H1 (cell line): ENCODE measurements around the gene CTNNA3. TPM values are rescaled to one million over a fixed set of nuclear protein-coding genes. Genes with fewer than 3 reads are reported as not detected.

Experiments
- CTCF ChIA-PET: fragments of 300-600 bp; sonication (Branson Sonifier 250); formaldehyde crosslinking; loops from one replicate; lab custom pipeline; 2021; ENCODE audit not compliant: partially characterized antibody; lab: Charles Lee
- POLR2A ChIA-PET: fragments of 300-600 bp; sonication (Branson Sonifier 250); formaldehyde crosslinking; loops from one replicate; lab custom pipeline; 2021; ENCODE audit warnings: inconsistent platforms; ENCODE audit not compliant: partially characterized antibody; lab: Charles Lee
- DNase-seq, 2 experiments: peaks; one replicate each; pipeline versions ENCODE4 v3.0.0 to v3.0.0-alpha.2; 2010 to 2022; ENCODE audit warnings: low spot score in 2 of 2, low read depth in 1 of 2, mixed read lengths in 1 of 2
- FAIRE-seq: peaks from 2 replicates; lab custom pipeline; 2011; peaks lifted over from hg19 to GRCh38; lab: Jason Lieb, UNC
- H2AFZ ChIP-seq: 2 replicates; pipeline ENCODE4 v1.8.1; 2012; ENCODE audit warnings: low read length, inconsistent platforms
- H2AK5ac ChIP-seq: 2 replicates; pipeline ENCODE4 v1.6.1; 2013; ENCODE audit warnings: low read depth, low read length
- H2BK120ac ChIP-seq: replicated peaks from 2 replicates; pipeline ENCODE3; 2013; ENCODE audit warnings: low read depth, low read length, inconsistent platforms
- H2BK12ac ChIP-seq: 2 replicates; pipeline ENCODE4 v1.6.1; 2013; ENCODE audit warnings: low read depth, low read length
- H2BK15ac ChIP-seq: 2 replicates; pipeline ENCODE4 v1.6.1; 2013; ENCODE audit warnings: low read length
- H2BK20ac ChIP-seq: 2 replicates; pipeline ENCODE4 v1.6.1; 2013; ENCODE audit warnings: low read length
- H2BK5ac ChIP-seq: 2 replicates; pipeline ENCODE4 v1.6.1; 2013; ENCODE audit warnings: low read depth, low read length
- H3K14ac ChIP-seq: 2 replicates; pipeline ENCODE4 v1.6.1; 2013; ENCODE audit warnings: inconsistent platforms; ENCODE audit not compliant: insufficient read length
- H3K18ac ChIP-seq: 2 replicates; pipeline ENCODE4 v1.6.1; 2013; ENCODE audit warnings: low read length; ENCODE audit errors: extremely low read depth
- H3K23ac ChIP-seq: 2 replicates; pipeline ENCODE4 v1.6.1; 2013; ENCODE audit warnings: inconsistent platforms; ENCODE audit not compliant: insufficient read length
- H3K23me2 ChIP-seq: 2 replicates; pipeline ENCODE4 v1.6.1; 2013; ENCODE audit warnings: low read depth, low read length
- H3K27ac ChIP-seq: 2 replicates; pipeline ENCODE4 v1.6.1; 2011; ENCODE audit warnings: low read depth, low read length, inconsistent platforms
- H3K27me3 ChIP-seq, 4 experiments: replicated peaks in 1 of 4; 1 replicate in 1 of 4; 2 replicates in 3 of 4; pipeline versions ENCODE4 v1.6.1 to v1.8.1; 2011 to 2013; ENCODE audit warnings: low read length in 3 of 4, mild to moderate bottlenecking in 3 of 4, inconsistent platforms in 2 of 4, mixed read lengths in 2 of 4, moderate library complexity in 1 of 4; ENCODE audit not compliant: control insufficient read depth in 3 of 4, insufficient read depth in 3 of 4; ENCODE audit errors: extremely low read depth in 1 of 4
- H3K36me3 ChIP-seq, 4 experiments: 2 replicates each; pipeline versions ENCODE4 v1.6.1 to v1.8.1; 2011 to 2013; ENCODE audit warnings: mild to moderate bottlenecking in 4 of 4, low read length in 3 of 4, moderate library complexity in 2 of 4, control low read depth in 1 of 4, inconsistent platforms in 1 of 4; ENCODE audit not compliant: insufficient read depth in 4 of 4, control insufficient read depth in 2 of 4
- H3K4ac ChIP-seq: replicated peaks from 2 replicates; pipeline ENCODE3; 2013; ENCODE audit warnings: low read length, low read depth, mixed read lengths, inconsistent platforms; ENCODE audit not compliant: insufficient read length
- H3K4me1 ChIP-seq, 4 experiments: replicated peaks in 1 of 4; 1 replicate in 1 of 4; 2 replicates in 3 of 4; pipeline versions ENCODE4 v1.6.1 to v1.8.1; 2011 to 2013; ENCODE audit warnings: low read length in 3 of 4, inconsistent platforms in 2 of 4, mixed read lengths in 1 of 4; ENCODE audit not compliant: insufficient read depth in 4 of 4, control insufficient read depth in 3 of 4
- H3K4me2 ChIP-seq, 2 experiments: 2 replicates each; pipeline versions ENCODE4 v1.6.1 to v1.8.1; 2011 to 2013; ENCODE audit warnings: low read depth in 2 of 2, low read length in 2 of 2, control low read depth in 1 of 2, inconsistent platforms in 1 of 2, mild to moderate bottlenecking in 1 of 2; ENCODE audit not compliant: insufficient read depth in 1 of 2
- H3K4me3 ChIP-seq, 4 experiments: fragments of 200-600, 300-600 bp in 1 of 4; sonication (generic), shearing (Covaris generic), sonication (Bioruptor Twin) in 1 of 4; 2 replicates each; pipeline versions ENCODE4 v1.5.1 to v1.8.1; 2011 to 2016; ENCODE audit warnings: low read length in 4 of 4, low read depth in 3 of 4, control low read depth in 2 of 4, inconsistent platforms in 2 of 4, mild to moderate bottlenecking in 2 of 4, mixed read lengths in 1 of 4, moderate library complexity in 1 of 4; ENCODE audit not compliant: insufficient read depth in 2 of 4; ENCODE audit errors: extremely low read depth in 1 of 4
- H3K56ac ChIP-seq: replicated peaks from 2 replicates; pipeline ENCODE3; 2013; ENCODE audit warnings: low read depth, mild to moderate bottlenecking, mixed read lengths, low read length, inconsistent platforms; ENCODE audit not compliant: insufficient read length
- H3K79me1 ChIP-seq: 2 replicates; pipeline ENCODE4 v1.6.1; 2013; ENCODE audit warnings: low read depth, low read length, control low read depth
- H3K79me2 ChIP-seq, 2 experiments: 2 replicates each; pipeline versions ENCODE4 v1.6.1 to v1.8.1; 2012 to 2013; ENCODE audit warnings: low read length in 2 of 2, mild to moderate bottlenecking in 2 of 2, inconsistent platforms in 1 of 2; ENCODE audit not compliant: insufficient read depth in 2 of 2, control insufficient read depth in 1 of 2
- H3K9ac ChIP-seq, 4 experiments: replicated peaks in 1 of 4; 1 replicate in 1 of 4; 2 replicates in 3 of 4; pipeline versions ENCODE4 v1.6.1 to v1.8.1; 2011 to 2013; ENCODE audit warnings: low read depth in 3 of 4, low read length in 3 of 4, control low read depth in 2 of 4, mild to moderate bottlenecking in 2 of 4, moderate library complexity in 2 of 4, inconsistent platforms in 1 of 4; ENCODE audit errors: extremely low read depth in 1 of 4
- H3K9me3 ChIP-seq, 2 experiments: 2 replicates each; pipeline versions ENCODE4 v1.6.1 to v1.8.1; 2012 to 2013; ENCODE audit warnings: mild to moderate bottlenecking in 2 of 2, moderate library complexity in 2 of 2, control low read depth in 1 of 2, inconsistent platforms in 1 of 2, low read depth in 1 of 2, low read length in 1 of 2, mixed read lengths in 1 of 2; ENCODE audit not compliant: insufficient read depth in 2 of 2
- H4K20me1 ChIP-seq, 2 experiments: replicated peaks in 1 of 2; 2 replicates each; pipeline versions ENCODE3 to v1.8.1; 2011 to 2013; ENCODE audit warnings: inconsistent platforms in 2 of 2, low read length in 2 of 2, mild to moderate bottlenecking in 1 of 2; ENCODE audit not compliant: insufficient read depth in 2 of 2, control insufficient read depth in 1 of 2
- H4K5ac ChIP-seq: 2 replicates; pipeline ENCODE4 v1.6.1; 2013; ENCODE audit warnings: low read length, low read depth, mixed read lengths, inconsistent platforms; ENCODE audit not compliant: insufficient read length
- H4K8ac ChIP-seq: 2 replicates; pipeline ENCODE4 v1.8.0; 2013; ENCODE audit warnings: mild to moderate bottlenecking, moderate library complexity, low read length, inconsistent platforms; ENCODE audit not compliant: insufficient read depth; ENCODE audit errors: extremely low read depth
- H4K91ac ChIP-seq: replicated peaks from 2 replicates; pipeline ENCODE3; 2013; ENCODE audit warnings: low read length, mixed read lengths, inconsistent platforms; ENCODE audit not compliant: insufficient read length
- CHD2 ChIP-seq: IDR thresholded peaks from 2 replicates; pipeline ENCODE4 v1.6.1; 2012; ENCODE audit warnings: low read length, improper control_type of control experiment
- HDAC2 ChIP-seq, 2 experiments: fragments of 300-600 bp in 1 of 2; sonication (generic) in 1 of 2; IDR thresholded peaks; 2 replicates each; pipeline ENCODE4 v1.6.1; 2011 to 2012; ENCODE audit warnings: low read depth in 2 of 2, low read length in 2 of 2, mild to moderate bottlenecking in 2 of 2, moderate library complexity in 2 of 2, borderline replicate concordance in 1 of 2, inconsistent platforms in 1 of 2
- HDAC6 ChIP-seq: IDR thresholded peaks from one replicate; pipeline ENCODE4 v1.7.1; 2012; ENCODE audit warnings: low read depth, mild to moderate bottlenecking, inconsistent platforms, low read length, moderate library complexity
- JUND ChIP-seq: IDR thresholded peaks from 2 replicates; pipeline ENCODE4 v1.6.1; 2011; ENCODE audit warnings: mild to moderate bottlenecking, improper control_type of control experiment, low read length
- KDM4A ChIP-seq: IDR thresholded peaks from one replicate; pipeline ENCODE4 v1.7.1; 2012; ENCODE audit warnings: low read depth, mild to moderate bottlenecking, moderate library complexity, low read length, inconsistent platforms; ENCODE audit not compliant: severe bottlenecking
- MAFK ChIP-seq: IDR thresholded peaks from 2 replicates; pipeline ENCODE4 v1.6.1; 2012; ENCODE audit warnings: low read depth, mild to moderate bottlenecking, improper control_type of control experiment, low read length
- NANOG ChIP-seq: IDR thresholded peaks from 2 replicates; pipeline ENCODE4 v1.6.1; 2011; ENCODE audit warnings: low read length, low read depth, mild to moderate bottlenecking, inconsistent platforms; ENCODE audit not compliant: insufficient read depth, poor library complexity, severe bottlenecking
- POLR2AphosphoS5 ChIP-seq: IDR thresholded peaks from 2 replicates; pipeline ENCODE4 v1.6.1; 2011; ENCODE audit warnings: low read depth, low read length
- POU5F1 ChIP-seq: IDR thresholded peaks from 2 replicates; pipeline ENCODE4 v1.6.1; 2011; ENCODE audit warnings: low read depth, mild to moderate bottlenecking, low read length, moderate library complexity
- SP2 ChIP-seq: IDR thresholded peaks from 2 replicates; pipeline ENCODE4 v1.6.1; 2012; ENCODE audit warnings: mild to moderate bottlenecking, low read length, inconsistent platforms
- TCF12 ChIP-seq: IDR thresholded peaks from 2 replicates; pipeline ENCODE4 v1.6.1; 2011; ENCODE audit warnings: low read depth, mild to moderate bottlenecking, low read length
- WGBS, 2 experiments: shearing (Covaris generic) in 1 of 2; methylation state at CpG; one replicate each; pipeline versions ENCODE4 v1.1.6 to v1.1.7; 2013 to 2015; ENCODE audit warnings: low lambda C conversion rate in 2 of 2, mixed read lengths in 2 of 2, inconsistent platforms in 1 of 2, low coverage in 1 of 2, missing lambda C conversion rate in 1 of 2; ENCODE audit not compliant: insufficient replicate concordance in 2 of 2, insufficient coverage in 1 of 2, insufficient read length in 1 of 2; ENCODE audit errors: extremely low coverage in 1 of 2, missing lambda C conversion rate in 1 of 2; 5-methylcytosine and 5-hydroxymethylcytosine counted together
- polyA plus RNA-seq, 7 experiments: library from polyadenylated mRNA; depleted of rRNA in 3 of 7; stranded (reverse) in 5 of 7; unstranded in 2 of 7; fragments of >200 nt in 5 of 7; fragments of 200-250 nt in 2 of 7; gene quantifications; 1 replicate in 5 of 7; 2 replicates in 1 of 7; 4 replicates in 1 of 7; pipeline versions ENCODE4 v1.2.1 to v1.2.3, GENCODE V29; 2011 to 2013; ENCODE audit warnings: missing spikeins in 2 of 7, mixed read lengths in 2 of 7
- total RNA-seq: library from RNA; stranded (reverse); fragmentation: NEBNext Ultra II Directional; extraction: Animal tissue kit (Norgen Biotek cat#: 25700); gene quantifications from 2 replicates; pipeline ENCODE4 v1.2.1, GENCODE V29; 2021
- TF ChIP-seq, protein P1 (sequence below): IDR thresholded peaks from 2 replicates; pipeline ENCODE4 v1.6.1; 2011; ENCODE audit warnings: low read depth, mild to moderate bottlenecking, low read length; ENCODE audit not compliant: insufficient read depth

CTNNA3 gene
- total and polyA plus RNA-seq, 2 of the 8 experiments (the other 6 are each of a cell fraction or from before 2014, with no cell fraction given), result 1.3 to 1.5 TPM

DNA sequence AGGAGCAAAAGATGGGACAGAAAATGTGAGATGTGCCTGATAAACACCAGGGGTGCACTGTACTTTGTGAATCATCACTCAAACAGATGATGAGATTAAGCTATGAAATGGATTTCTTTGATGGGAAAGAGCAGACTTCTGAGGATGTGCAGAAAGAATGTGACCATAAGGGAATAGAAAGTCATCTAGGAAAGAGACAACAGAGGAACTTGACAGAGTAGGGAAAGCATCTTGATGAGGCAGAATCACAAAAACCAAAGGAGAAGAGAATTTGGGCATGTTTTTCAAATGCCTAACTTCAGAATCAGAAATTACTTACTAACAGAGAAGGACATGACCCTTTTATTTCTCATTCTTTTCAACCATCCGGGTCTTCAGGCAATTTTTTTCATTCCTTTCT, 852.6 kb downstream of the CTNNA3 start:
- no peak overlapping the region for H4K8ac ChIP-seq
- H3K23me2 ChIP-seq, result no peaks in the 10 kb centered on the region
- ChIA-PET POLR2A (no interaction called here), CTCF (no interaction called here)
- H2BK5ac ChIP-seq, result no peak overlapping the region
- no peak overlapping the region for H3K23ac ChIP-seq
- H3K4me2 ChIP-seq, result no peak overlapping the region
- H3K79me2 ChIP-seq, result no peaks in the 10 kb centered on the region
- DNase-seq, result no peak
- H2AK5ac ChIP-seq, result no peak overlapping the region
- no peak overlapping the region for H3K9ac ChIP-seq
- FAIRE-seq, result no peak
- 100% methylated on average over 1 of the region's 1 CpG; no CpG with 5 or more reads in 1 of the 2 experiments for WGBS, 2 experiments
- no peak overlapping the region for H2BK15ac ChIP-seq
- no peak overlapping the region for H2BK20ac ChIP-seq
- H3K27ac ChIP-seq, result no peak overlapping the region
- no peak overlapping the region for H3K18ac ChIP-seq
- no peaks in the 10 kb centered on the region for H3K27me3 ChIP-seq
- no peak overlapping the region for H4K91ac ChIP-seq
- no peak overlapping the region for H2BK12ac ChIP-seq
- H3K56ac ChIP-seq, result no peak overlapping the region
- H3K79me1 ChIP-seq, result no peaks in the 10 kb centered on the region
- H4K20me1 ChIP-seq, result no peaks in the 10 kb centered on the region
- H3K36me3 ChIP-seq, result no peaks in the 10 kb centered on the region
- no peaks in the 10 kb centered on the region for H3K9me3 ChIP-seq
- H3K4me3 ChIP-seq, result no peak overlapping the region
- H3K14ac ChIP-seq, result no peak overlapping the region
- no peak overlapping the region for H2AFZ ChIP-seq
- no peak for TF ChIP-seq HDAC2 (IDR thresholded peaks at IDR 0.05; ENCODE audit: borderline replicate concordance in 1 of 2, low read depth in 2 of 2, low read length in 2 of 2)
- no peak for TF ChIP-seq HDAC6
- no peak for TF ChIP-seq POU5F1
- no peak for TF ChIP-seq CHD2
- TF ChIP-seq, protein P1, sequence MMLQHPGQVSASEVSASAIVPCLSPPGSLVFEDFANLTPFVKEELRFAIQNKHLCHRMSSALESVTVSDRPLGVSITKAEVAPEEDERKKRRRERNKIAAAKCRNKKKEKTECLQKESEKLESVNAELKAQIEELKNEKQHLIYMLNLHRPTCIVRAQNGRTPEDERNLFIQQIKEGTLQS, result no peak
- TF ChIP-seq JUND, result no peak
- no peak for TF ChIP-seq NANOG
- no peak for TF ChIP-seq KDM4A
- no peak for TF ChIP-seq TCF12
- TF ChIP-seq SP2, result no peak
- no peak for TF ChIP-seq POLR2AphosphoS5
- TF ChIP-seq MAFK, result no peak
- H4K5ac ChIP-seq, result no peak overlapping the region
- H2BK120ac ChIP-seq, result no peak overlapping the region
- H3K4ac ChIP-seq, result no peak overlapping the region
- no peaks in the 10 kb centered on the region; a peak in 1 of 7 replicates for H3K4me1 ChIP-seq
